ENCODE results near the gene KMT2C. TPM values are rescaled to one million over a fixed set of nuclear protein-coding genes. Genes with fewer than 3 reads are reported as not detected.

KMT2C gene
- total and polyA plus RNA-seq, 2 of the 13 experiments (the other 11 are each of a cell fraction or from before 2014, with no cell fraction given), result 7.1 to 14.4 TPM

DNA sequence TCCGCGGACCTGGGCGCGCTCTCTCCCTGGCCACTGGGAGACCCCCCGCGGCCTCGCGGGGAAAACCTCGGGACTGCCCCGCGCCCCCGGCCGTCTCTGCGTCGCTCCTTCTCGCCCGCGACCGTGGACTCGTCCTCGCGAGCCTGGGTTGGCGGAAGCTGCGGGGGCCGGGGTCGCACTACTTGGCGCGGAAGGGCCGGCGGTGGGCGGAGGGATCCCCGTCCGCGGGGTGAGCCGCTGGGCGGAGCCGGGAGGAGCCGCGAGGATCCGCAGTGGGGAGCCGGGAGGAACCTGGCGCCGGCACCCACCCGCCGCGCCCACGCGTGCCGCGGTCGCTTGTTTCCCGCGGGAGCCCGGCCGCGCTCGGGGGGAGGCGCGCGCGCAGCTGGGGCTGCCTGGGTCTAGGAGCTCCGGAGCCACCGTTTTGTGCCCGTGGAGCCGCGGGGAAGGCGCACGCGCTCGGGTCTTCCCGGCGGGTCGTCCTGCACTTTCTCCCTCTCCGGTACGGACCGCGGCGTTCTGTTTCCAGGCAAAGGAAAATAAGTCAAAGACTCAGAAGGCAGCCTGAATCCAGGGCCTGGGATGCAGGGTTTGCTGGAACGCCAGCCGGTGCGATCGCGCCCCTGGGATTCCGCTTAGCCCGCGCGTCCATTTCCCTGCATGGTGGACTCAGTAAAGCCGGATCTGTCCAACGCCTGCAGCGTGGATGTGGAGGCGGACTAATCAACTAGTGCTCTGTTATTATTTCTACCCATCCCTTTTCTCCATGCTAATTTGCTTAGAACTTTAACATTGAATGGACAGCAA lies 28.7 kb upstream of the KMT2C start (continued):
- TF ChIP-seq, protein P1, sequence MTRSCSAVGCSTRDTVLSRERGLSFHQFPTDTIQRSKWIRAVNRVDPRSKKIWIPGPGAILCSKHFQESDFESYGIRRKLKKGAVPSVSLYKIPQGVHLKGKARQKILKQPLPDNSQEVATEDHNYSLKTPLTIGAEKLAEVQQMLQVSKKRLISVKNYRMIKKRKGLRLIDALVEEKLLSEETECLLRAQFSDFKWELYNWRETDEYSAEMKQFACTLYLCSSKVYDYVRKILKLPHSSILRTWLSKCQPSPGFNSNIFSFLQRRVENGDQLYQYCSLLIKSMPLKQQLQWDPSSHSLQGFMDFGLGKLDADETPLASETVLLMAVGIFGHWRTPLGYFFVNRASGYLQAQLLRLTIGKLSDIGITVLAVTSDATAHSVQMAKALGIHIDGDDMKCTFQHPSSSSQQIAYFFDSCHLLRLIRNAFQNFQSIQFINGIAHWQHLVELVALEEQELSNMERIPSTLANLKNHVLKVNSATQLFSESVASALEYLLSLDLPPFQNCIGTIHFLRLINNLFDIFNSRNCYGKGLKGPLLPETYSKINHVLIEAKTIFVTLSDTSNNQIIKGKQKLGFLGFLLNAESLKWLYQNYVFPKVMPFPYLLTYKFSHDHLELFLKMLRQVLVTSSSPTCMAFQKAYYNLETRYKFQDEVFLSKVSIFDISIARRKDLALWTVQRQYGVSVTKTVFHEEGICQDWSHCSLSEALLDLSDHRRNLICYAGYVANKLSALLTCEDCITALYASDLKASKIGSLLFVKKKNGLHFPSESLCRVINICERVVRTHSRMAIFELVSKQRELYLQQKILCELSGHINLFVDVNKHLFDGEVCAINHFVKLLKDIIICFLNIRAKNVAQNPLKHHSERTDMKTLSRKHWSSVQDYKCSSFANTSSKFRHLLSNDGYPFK (CRISPR knock-in tag; IDR thresholded peaks at IDR 0.05; ENCODE audit: borderline replicate concordance), result no peak
- TF ChIP-seq ZNF138 (CRISPR knock-in tag; IDR thresholded peaks at IDR 0.05; ENCODE audit: low read depth) (0 out of 2 replicates have a peak, but pooled peaks have one; percentile 21), GATA4 (IDR thresholded peaks at IDR 0.05; ENCODE audit: borderline replicate concordance, low read depth) (no peak), ZNF713 (CRISPR knock-in tag; IDR thresholded peaks at IDR 0.05) (0 out of 2 replicates have a peak, but pooled peaks have one; percentile 67), SPEN (CRISPR knock-in tag; IDR thresholded peaks at IDR 0.05; ENCODE audit: low read depth) (peak; percentile 24; the same call in 1 of the 2 replicates), POLR2AphosphoS5 (IDR thresholded peaks at IDR 0.05; ENCODE audit: low read depth, low read length) (no peak), ZNF746 (CRISPR knock-in tag; IDR thresholded peaks at IDR 0.05) (no peak; the same call in 1 of the 2 replicates), ZNF337 (CRISPR knock-in tag; IDR thresholded peaks at IDR 0.05; ENCODE audit: borderline replicate concordance, low read depth) (no peak), TARDBP (CRISPR knock-in tag; IDR thresholded peaks at IDR 0.05) (0 out of 2 replicates have a peak, but pooled peaks have one; percentile 6), RFXAP (CRISPR knock-in tag; IDR thresholded peaks at IDR 0.05; ENCODE audit: borderline replicate concordance) (no peak), MATR3 (CRISPR knock-in tag; IDR thresholded peaks at IDR 0.05) (no peak), ZNF160 (CRISPR knock-in tag; IDR thresholded peaks at IDR 0.05) (0 out of 2 replicates have a peak, but pooled peaks have one; percentile 68), NFE2L1 (CRISPR knock-in tag; IDR thresholded peaks at IDR 0.05; ENCODE audit: borderline replicate concordance) (no peak), HNRNPK (IDR thresholded peaks at IDR 0.05; ENCODE audit: low read depth, low read length, poor library complexity, severe bottlenecking) (peak; percentile 25), CHCHD3 (CRISPR knock-in tag; IDR thresholded peaks at IDR 0.05) (no peak), MAFG (CRISPR knock-in tag; IDR thresholded peaks at IDR 0.05) (no peak), ZZZ3 (CRISPR knock-in tag; IDR thresholded peaks at IDR 0.05; ENCODE audit: borderline replicate concordance) (no peak), POLR2AphosphoS2 (IDR thresholded peaks at IDR 0.05; ENCODE audit: low read depth, low read length) (no peak), ELF1 (CRISPR knock-in tag; IDR thresholded peaks at IDR 0.05) (no peak)
- TF ChIP-seq, protein P2, sequence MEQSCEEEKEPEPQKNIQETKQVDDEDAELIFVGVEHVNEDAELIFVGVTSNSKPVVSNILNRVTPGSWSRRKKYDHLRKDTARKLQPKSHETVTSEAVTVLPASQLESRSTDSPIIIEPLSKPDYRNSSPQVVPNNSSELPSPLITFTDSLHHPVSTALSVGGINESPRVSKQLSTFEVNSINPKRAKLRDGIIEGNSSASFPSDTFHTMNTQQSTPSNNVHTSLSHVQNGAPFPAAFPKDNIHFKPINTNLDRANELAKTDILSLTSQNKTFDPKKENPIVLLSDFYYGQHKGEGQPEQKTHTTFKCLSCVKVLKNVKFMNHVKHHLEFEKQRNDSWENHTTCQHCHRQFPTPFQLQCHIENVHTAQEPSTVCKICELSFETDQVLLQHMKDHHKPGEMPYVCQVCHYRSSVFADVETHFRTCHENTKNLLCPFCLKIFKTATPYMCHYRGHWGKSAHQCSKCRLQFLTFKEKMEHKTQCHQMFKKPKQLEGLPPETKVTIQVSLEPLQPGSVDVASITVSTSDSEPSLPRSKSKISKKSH (CRISPR knock-in tag; IDR thresholded peaks at IDR 0.05; ENCODE audit: borderline replicate concordance), result no peak
- TF ChIP-seq, protein P3, sequence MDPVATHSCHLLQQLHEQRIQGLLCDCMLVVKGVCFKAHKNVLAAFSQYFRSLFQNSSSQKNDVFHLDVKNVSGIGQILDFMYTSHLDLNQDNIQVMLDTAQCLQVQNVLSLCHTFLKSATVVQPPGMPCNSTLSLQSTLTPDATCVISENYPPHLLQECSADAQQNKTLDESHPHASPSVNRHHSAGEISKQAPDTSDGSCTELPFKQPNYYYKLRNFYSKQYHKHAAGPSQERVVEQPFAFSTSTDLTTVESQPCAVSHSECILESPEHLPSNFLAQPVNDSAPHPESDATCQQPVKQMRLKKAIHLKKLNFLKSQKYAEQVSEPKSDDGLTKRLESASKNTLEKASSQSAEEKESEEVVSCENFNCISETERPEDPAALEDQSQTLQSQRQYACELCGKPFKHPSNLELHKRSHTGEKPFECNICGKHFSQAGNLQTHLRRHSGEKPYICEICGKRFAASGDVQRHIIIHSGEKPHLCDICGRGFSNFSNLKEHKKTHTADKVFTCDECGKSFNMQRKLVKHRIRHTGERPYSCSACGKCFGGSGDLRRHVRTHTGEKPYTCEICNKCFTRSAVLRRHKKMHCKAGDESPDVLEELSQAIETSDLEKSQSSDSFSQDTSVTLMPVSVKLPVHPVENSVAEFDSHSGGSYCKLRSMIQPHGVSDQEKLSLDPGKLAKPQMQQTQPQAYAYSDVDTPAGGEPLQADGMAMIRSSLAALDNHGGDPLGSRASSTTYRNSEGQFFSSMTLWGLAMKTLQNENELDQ (CRISPR knock-in tag; IDR thresholded peaks at IDR 0.05; ENCODE audit: borderline replicate concordance), result no peak
- TF ChIP-seq, protein P4, sequence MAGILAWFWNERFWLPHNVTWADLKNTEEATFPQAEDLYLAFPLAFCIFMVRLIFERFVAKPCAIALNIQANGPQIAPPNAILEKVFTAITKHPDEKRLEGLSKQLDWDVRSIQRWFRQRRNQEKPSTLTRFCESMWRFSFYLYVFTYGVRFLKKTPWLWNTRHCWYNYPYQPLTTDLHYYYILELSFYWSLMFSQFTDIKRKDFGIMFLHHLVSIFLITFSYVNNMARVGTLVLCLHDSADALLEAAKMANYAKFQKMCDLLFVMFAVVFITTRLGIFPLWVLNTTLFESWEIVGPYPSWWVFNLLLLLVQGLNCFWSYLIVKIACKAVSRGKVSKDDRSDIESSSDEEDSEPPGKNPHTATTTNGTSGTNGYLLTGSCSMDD (CRISPR knock-in tag; IDR thresholded peaks at IDR 0.05), result no peak
